Nephron (organoid): ENCODE measurements around the gene HBA1.
"Not testable (repeated sequence)": the region's sequence is repeated elsewhere in the genome, so short reads cannot be mapped to it uniquely, and the experiment has no call there.

ENCODE experiments used
- H3K27ac Mint-ChIP-seq, 3 experiments: 2 replicates each; pipeline ENCODE4 v1.8.0; 2020; ENCODE audit warnings: mixed read lengths in 3 of 3, mild to moderate bottlenecking in 2 of 3, moderate library complexity in 1 of 3
- H3K27me3 Mint-ChIP-seq: 2 replicates; pipeline ENCODE4 v1.8.0; 2021; ENCODE audit warnings: low read depth, mild to moderate bottlenecking, moderate library complexity, mixed read lengths
- H3K36me3 Mint-ChIP-seq: 2 replicates; pipeline ENCODE4 v1.8.0; 2020; ENCODE audit warnings: low read depth, mixed read lengths
- H3K4me1 Mint-ChIP-seq: 2 replicates; pipeline ENCODE4 v1.8.0; 2020; ENCODE audit warnings: mixed read lengths
- H3K4me3 Mint-ChIP-seq, 3 experiments: 2 replicates each; pipeline ENCODE4 v1.8.0; 2020; ENCODE audit warnings: mild to moderate bottlenecking in 3 of 3, mixed read lengths in 3 of 3, moderate library complexity in 2 of 3
- H3K9me3 Mint-ChIP-seq: 2 replicates; pipeline ENCODE4 v1.8.0; 2020; ENCODE audit warnings: mixed read lengths
- TF ChIP-seq, protein P1 (sequence below), 3 experiments: fragments of 200-600 bp; sonication (generic); IDR thresholded peaks; one replicate each; pipeline ENCODE4 v1.5.0; 2021; ENCODE audit warnings: antibody characterized with exemption in 3 of 3; ENCODE audit not compliant: unreplicated experiment in 3 of 3

The HBA1 gene

DNA sequence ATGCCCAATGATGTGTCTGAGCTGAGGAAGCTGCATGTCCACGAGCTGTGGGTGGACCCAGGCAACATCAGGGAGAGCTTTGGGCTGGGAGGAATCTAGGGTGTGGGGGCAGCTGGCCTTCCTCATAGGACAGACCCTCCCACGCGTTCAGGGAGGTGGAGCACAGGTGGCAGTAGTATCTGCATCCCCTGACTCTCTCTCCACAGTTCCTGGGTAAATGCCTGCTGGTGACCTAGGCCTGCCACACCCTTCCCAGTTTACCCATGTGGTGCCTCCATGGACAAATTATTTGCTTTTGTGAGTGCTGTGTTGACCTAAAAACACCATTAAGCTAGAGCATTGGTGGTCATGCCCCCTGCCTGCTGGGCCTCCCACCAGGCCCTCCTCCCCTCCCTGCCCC lies 7.5 kb upstream of the HBA1 start:
- peaks cover 2% of the 10 kb centered on the region for H3K9me3 Mint-ChIP-seq

DNA sequence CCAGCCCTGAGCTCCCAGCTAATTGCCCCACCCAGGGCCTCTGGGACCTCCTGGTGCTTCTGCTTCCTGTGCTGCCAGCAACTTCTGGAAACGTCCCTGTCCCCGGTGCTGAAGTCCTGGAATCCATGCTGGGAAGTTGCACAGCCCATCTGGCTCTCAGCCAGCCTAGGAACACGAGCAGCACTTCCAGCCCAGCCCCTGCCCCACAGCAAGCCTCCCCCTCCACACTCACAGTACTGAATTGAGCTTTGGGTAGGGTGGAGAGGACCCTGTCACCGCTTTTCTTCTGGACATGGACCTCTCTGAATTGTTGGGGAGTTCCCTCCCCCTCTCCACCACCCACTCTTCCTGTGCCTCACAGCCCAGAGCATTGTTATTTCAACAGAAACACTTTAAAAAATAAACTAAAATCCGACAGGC lies 6.4 kb upstream of the HBA1 start:
- not testable (repeated sequence) for H3K36me3 Mint-ChIP-seq, H3K27ac Mint-ChIP-seq, H3K9me3 Mint-ChIP-seq, H3K4me1 Mint-ChIP-seq
- peak overlapping the region in 1 of 3 experiments; percentile 25 for H3K4me3 Mint-ChIP-seq
- peaks cover 87% of the 10 kb centered on the region for H3K27me3 Mint-ChIP-seq

More for the DNA sequence above, 7.5 kb upstream of the HBA1 start:
- H3K27me3 Mint-ChIP-seq: peaks cover 79% of the 10 kb centered on the region
- TF ChIP-seq, protein P1, sequence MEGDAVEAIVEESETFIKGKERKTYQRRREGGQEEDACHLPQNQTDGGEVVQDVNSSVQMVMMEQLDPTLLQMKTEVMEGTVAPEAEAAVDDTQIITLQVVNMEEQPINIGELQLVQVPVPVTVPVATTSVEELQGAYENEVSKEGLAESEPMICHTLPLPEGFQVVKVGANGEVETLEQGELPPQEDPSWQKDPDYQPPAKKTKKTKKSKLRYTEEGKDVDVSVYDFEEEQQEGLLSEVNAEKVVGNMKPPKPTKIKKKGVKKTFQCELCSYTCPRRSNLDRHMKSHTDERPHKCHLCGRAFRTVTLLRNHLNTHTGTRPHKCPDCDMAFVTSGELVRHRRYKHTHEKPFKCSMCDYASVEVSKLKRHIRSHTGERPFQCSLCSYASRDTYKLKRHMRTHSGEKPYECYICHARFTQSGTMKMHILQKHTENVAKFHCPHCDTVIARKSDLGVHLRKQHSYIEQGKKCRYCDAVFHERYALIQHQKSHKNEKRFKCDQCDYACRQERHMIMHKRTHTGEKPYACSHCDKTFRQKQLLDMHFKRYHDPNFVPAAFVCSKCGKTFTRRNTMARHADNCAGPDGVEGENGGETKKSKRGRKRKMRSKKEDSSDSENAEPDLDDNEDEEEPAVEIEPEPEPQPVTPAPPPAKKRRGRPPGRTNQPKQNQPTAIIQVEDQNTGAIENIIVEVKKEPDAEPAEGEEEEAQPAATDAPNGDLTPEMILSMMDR (IDR thresholded peaks at IDR 0.05; ENCODE audit: unreplicated experiment in 3 of 3): no peak
- H3K4me3 Mint-ChIP-seq: no peak overlapping the region
- H3K4me1 Mint-ChIP-seq: no peaks in the 10 kb centered on the region
- H3K36me3 Mint-ChIP-seq: no peaks in the 10 kb centered on the region
- H3K27ac Mint-ChIP-seq: no peak overlapping the region

DNA sequence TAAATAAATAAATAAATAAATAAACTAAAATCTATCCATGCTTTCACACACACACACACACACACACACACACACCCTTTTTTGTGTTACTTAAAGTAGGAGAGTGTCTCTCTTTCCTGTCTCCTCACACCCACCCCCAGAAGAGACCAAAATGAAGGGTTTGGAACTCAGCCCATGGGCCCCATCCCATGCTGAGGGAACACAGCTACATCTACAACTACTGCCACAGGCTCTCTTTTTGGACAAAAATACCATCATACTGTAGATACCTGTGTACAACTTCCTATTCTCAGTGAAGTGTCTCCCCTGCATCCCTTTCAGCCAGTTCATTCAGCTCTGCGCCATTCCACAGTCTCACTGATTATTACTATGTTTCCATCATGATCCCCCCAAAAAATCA lies 5.7 kb upstream of the HBA1 start:
- TF ChIP-seq, protein P1 (IDR thresholded peaks at IDR 0.05; ENCODE audit: unreplicated experiment in 3 of 3): no peak
- Mint-ChIP-seq H3K27me3 (peaks cover 87% of the 10 kb centered on the region), H3K36me3 (no peaks in the 10 kb centered on the region), H3K9me3 (peaks cover 6% of the 10 kb centered on the region), H3K4me3 (no peak overlapping the region), H3K27ac (no peak overlapping the region), H3K4me1 (no peaks in the 10 kb centered on the region)

DNA sequence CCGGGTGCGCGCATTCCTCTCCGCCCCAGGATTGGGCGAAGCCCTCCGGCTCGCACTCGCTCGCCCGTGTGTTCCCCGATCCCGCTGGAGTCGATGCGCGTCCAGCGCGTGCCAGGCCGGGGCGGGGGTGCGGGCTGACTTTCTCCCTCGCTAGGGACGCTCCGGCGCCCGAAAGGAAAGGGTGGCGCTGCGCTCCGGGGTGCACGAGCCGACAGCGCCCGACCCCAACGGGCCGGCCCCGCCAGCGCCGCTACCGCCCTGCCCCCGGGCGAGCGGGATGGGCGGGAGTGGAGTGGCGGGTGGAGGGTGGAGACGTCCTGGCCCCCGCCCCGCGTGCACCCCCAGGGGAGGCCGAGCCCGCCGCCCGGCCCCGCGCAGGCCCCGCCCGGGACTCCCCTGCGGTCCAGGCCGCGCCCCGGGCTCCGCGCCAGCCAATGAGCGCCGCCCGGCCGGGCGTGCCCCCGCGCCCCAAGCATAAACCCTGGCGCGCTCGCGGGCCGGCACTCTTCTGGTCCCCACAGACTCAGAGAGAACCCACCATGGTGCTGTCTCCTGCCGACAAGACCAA lies 4.0 kb upstream of the HBA1 start, which contains the start of gene HBA2:
Gene HBA2 (plus strand): TSS at position 503 of the 568 bp plus-strand sequence. CDS start 37 bp downstream, at position 540.
- not testable (repeated sequence) for H3K9me3 Mint-ChIP-seq, H3K4me3 Mint-ChIP-seq, H3K36me3 Mint-ChIP-seq, H3K4me1 Mint-ChIP-seq, H3K27ac Mint-ChIP-seq
- H3K27me3 Mint-ChIP-seq: peaks cover 80% of the 10 kb centered on the region

DNA sequence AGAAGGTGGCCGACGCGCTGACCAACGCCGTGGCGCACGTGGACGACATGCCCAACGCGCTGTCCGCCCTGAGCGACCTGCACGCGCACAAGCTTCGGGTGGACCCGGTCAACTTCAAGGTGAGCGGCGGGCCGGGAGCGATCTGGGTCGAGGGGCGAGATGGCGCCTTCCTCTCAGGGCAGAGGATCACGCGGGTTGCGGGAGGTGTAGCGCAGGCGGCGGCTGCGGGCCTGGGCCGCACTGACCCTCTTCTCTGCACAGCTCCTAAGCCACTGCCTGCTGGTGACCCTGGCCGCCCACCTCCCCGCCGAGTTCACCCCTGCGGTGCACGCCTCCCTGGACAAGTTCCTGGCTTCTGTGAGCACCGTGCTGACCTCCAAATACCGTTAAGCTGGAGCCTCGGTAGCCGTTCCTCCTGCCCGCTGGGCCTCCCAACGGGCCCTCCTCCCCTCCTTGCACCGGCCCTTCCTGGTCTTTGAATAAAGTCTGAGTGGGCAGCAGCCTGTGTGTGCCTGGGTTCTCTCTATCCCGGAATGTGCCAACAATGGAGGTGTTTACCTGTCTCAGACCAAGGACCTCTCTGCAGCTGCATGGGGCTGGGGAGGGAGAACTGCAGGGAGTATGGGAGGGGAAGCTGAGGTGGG lies 3.1 kb upstream of the HBA1 start:
- H3K36me3 Mint-ChIP-seq, H3K4me3 Mint-ChIP-seq: not testable (repeated sequence)

DNA sequence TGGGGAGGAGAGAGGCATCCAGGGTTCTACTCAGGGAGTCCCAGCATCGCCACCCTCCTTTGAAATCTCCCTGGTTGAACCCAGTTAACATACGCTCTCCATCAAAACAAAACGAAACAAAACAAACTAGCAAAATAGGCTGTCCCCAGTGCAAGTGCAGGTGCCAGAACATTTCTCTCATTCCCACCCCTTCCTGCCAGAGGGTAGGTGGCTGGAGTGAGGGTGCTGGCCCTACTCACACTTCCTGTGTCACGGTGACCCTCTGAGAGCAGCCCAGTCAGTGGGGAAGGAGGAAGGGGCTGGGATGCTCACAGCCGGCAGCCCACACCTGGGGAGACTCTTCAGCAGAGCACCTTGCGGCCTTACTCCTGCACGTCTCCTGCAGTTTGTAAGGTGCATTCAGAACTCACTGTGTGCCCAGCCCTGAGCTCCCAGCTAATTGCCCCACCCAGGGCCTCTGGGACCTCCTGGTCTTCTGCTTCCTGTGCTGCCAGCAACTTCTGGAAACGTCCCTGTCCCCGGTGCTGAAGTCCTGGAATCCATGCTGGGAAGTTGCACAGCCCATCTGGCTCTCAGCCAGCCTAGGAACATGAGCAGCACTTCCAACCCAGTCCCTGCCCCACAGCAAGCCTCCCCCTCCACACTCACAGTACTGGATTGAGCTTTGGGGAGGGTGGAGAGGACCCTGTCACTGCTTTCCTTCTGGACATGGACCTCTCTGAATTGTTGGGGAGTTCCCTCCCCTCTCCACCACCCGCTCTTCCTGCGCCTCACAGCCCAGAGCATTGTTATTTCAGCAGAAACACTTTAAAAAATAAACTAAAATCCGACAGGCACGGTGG lies 2.3 kb upstream of the HBA1 start:
- not testable (repeated sequence) for H3K4me1 Mint-ChIP-seq, H3K36me3 Mint-ChIP-seq, H3K9me3 Mint-ChIP-seq, H3K27ac Mint-ChIP-seq
- H3K4me3 Mint-ChIP-seq: peak overlapping the region in 2 of 3 experiments; percentile 29 to 58
- peaks cover 80% of the 10 kb centered on the region for H3K27me3 Mint-ChIP-seq

More for the DNA sequence above, 3.1 kb upstream of the HBA1 start:
- peaks cover 80% of the 10 kb centered on the region for H3K27me3 Mint-ChIP-seq
- H3K9me3 Mint-ChIP-seq, H3K27ac Mint-ChIP-seq, H3K4me1 Mint-ChIP-seq: not testable (repeated sequence)

DNA sequence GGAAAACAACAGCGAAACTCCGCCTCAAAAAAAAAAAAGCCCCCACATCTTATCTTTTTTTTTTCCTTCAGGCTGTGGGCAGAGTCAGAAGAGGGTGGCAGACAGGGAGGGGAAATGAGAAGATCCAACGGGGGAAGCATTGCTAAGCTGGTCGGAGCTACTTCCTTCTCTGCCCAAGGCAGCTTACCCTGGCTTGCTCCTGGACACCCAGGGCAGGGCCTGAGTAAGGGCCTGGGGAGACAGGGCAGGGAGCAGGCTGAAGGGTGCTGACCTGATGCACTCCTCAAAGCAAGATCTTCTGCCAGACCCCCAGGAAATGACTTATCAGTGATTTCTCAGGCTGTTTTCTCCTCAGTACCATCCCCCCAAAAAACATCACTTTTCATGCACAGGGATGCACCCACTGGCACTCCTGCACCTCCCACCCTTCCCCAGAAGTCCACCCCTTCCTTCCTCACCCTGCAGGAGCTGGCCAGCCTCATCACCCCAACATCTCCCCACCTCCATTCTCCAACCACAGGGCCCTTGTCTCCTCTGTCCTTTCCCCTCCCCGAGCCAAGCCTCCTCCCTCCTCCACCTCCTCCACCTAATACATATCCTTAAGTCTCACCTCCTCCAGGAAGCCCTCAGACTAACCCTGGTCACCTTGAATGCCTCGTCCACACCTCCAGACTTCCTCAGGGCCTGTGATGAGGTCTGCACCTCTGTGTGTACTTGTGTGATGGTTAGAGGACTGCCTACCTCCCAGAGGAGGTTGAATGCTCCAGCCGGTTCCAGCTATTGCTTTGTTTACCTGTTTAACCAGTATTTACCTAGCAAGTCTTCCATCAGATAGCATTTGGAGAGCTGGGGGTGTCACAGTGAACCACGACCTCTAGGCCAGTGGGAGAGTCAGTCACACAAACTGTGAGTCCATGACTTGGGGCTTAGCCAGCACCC lies 1.2 kb upstream of the HBA1 start:
- no peak overlapping the region for H3K27ac Mint-ChIP-seq
- TF ChIP-seq, protein P1 (IDR thresholded peaks at IDR 0.05; ENCODE audit: unreplicated experiment in 3 of 3): no peak
- H3K9me3 Mint-ChIP-seq: peaks cover 4% of the 10 kb centered on the region
- H3K27me3 Mint-ChIP-seq: peaks cover 79% of the 10 kb centered on the region
- H3K4me1 Mint-ChIP-seq: peaks cover 6% of the 10 kb centered on the region
- H3K36me3 Mint-ChIP-seq: no peaks in the 10 kb centered on the region
- H3K4me3 Mint-ChIP-seq: no peak overlapping the region

DNA sequence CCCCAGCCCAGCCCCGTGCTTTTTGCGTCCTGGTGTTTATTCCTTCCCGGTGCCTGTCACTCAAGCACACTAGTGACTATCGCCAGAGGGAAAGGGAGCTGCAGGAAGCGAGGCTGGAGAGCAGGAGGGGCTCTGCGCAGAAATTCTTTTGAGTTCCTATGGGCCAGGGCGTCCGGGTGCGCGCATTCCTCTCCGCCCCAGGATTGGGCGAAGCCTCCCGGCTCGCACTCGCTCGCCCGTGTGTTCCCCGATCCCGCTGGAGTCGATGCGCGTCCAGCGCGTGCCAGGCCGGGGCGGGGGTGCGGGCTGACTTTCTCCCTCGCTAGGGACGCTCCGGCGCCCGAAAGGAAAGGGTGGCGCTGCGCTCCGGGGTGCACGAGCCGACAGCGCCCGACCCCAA lies 474 bp upstream of the HBA1 start:
- not testable (repeated sequence) for H3K27ac Mint-ChIP-seq, H3K36me3 Mint-ChIP-seq, H3K4me3 Mint-ChIP-seq, H3K4me1 Mint-ChIP-seq, H3K9me3 Mint-ChIP-seq
- peaks cover 72% of the 10 kb centered on the region for H3K27me3 Mint-ChIP-seq
